ENCODE results near the gene JMJD4.

DNA sequence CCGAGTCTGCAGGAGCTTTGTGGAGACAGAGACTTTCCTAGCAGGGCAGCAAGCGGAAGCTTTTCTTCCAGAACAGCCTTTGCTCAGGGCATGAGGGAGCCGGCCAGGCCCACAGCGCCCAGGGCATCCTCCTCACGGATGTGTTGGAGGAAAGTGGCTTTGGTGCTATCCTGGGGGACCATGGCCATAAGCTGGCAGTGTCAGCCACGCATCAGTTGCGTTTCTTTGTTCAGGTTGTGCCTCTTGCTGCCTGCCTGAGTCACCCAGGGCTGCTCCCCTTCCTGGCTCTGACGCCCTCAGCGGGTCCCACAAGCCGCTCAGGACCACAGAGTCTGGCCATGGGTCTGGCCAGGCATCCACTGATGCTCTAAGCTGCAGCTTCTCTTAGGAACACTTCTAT is 40.7 kb upstream of the JMJD4 start:
- TF ChIP-seq, protein P1, sequence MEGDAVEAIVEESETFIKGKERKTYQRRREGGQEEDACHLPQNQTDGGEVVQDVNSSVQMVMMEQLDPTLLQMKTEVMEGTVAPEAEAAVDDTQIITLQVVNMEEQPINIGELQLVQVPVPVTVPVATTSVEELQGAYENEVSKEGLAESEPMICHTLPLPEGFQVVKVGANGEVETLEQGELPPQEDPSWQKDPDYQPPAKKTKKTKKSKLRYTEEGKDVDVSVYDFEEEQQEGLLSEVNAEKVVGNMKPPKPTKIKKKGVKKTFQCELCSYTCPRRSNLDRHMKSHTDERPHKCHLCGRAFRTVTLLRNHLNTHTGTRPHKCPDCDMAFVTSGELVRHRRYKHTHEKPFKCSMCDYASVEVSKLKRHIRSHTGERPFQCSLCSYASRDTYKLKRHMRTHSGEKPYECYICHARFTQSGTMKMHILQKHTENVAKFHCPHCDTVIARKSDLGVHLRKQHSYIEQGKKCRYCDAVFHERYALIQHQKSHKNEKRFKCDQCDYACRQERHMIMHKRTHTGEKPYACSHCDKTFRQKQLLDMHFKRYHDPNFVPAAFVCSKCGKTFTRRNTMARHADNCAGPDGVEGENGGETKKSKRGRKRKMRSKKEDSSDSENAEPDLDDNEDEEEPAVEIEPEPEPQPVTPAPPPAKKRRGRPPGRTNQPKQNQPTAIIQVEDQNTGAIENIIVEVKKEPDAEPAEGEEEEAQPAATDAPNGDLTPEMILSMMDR (IDR thresholded peaks at IDR 0.05; ENCODE audit: low read depth, low read length), result no peak
- TF ChIP-seq POLR2A (IDR thresholded peaks at IDR 0.05; ENCODE audit: extremely low read depth, insufficient read length) (no peak), MYC (IDR thresholded peaks at IDR 0.05; ENCODE audit: low read depth, low read length) (no peak)
